NCI-H510A (cell line): ENCODE data around the gene IL18R1.

Experiments used
- DNase-seq: peaks from one replicate; lab custom pipeline; 2025; lab: John Stamatoyannopoulos, UW

IL18R1 gene

GRCh38 chr2:102344397-102344796 is 11.2 kb upstream of the IL18R1 start:
- DNase-seq = no peak

- no peak for DNase-seq
Observed at GRCh38 chr2:102345329-102345920, 10.2 kb upstream of the IL18R1 start.

- no peak for DNase-seq
Observed at GRCh38 chr2:102346381-102347130, 9.0 kb upstream of the IL18R1 start.

GRCh38 chr2:102350137-102350793 is 5.3 kb upstream of the IL18R1 start:
- DNase-seq = no peak

GRCh38 chr2:102356381-102356712 is 751 bp downstream of the IL18R1 start:
- DNase-seq = no peak

GRCh38 chr2:102356741-102357140 is 1.1 kb downstream of the IL18R1 start:
- no peak for DNase-seq

- no peak for DNase-seq
Observed at GRCh38 chr2:102357937-102358336, 2.3 kb downstream of the IL18R1 start.

GRCh38 chr2:102358496-102358895 is 2.9 kb downstream of the IL18R1 start:
- no peak for DNase-seq

GRCh38 chr2:102359527-102359926 is 3.9 kb downstream of the IL18R1 start:
- no peak for DNase-seq

- DNase-seq = no peak
Observed at GRCh38 chr2:102361632-102362241, 6.1 kb downstream of the IL18R1 start.

GRCh38 chr2:102365763-102366162 is 10.2 kb downstream of the IL18R1 start:
- no peak for DNase-seq

- no peak for DNase-seq
Observed at GRCh38 chr2:102366406-102367112, 11.0 kb downstream of the IL18R1 start.

GRCh38 chr2:102367331-102367971 is 11.9 kb downstream of the IL18R1 start:
- DNase-seq = no peak

- DNase-seq = no peak
Observed at GRCh38 chr2:102368461-102369109, 13.0 kb downstream of the IL18R1 start.

GRCh38 chr2:102369866-102370265 is 14.3 kb downstream of the IL18R1 start:
- DNase-seq = no peak

- no peak for DNase-seq
Observed at GRCh38 chr2:102376052-102376591, 20.5 kb downstream of the IL18R1 start.

- no peak for DNase-seq
Observed at GRCh38 chr2:102383722-102384121, 28.1 kb downstream of the IL18R1 start.

- no peak for DNase-seq
Observed at GRCh38 chr2:102385522-102385921, 29.9 kb downstream of the IL18R1 start.

- no peak for DNase-seq
Observed at GRCh38 chr2:102386004-102386403, 30.4 kb downstream of the IL18R1 start.

- no peak for DNase-seq
Observed at GRCh38 chr2:102386867-102387541, 31.4 kb downstream of the IL18R1 start.
